Measurements from ENCODE around the gene FYB1. TPM values are rescaled to one million over a fixed set of nuclear protein-coding genes. Genes with fewer than 3 reads are reported as not detected.

Gene FYB1
- total RNA-seq, 1 experiment from 2014 or later = 1.1 TPM

- H3K4me3 ChIP-seq (ENCODE audit: low read length) = no peak overlapping the region
These were observed 103.6 kb downstream of the FYB1 start for GRCh38 chr5:39115644-39116343.

GRCh38 chr5:39114155-39114554 is 105.2 kb downstream of the FYB1 start:
- no peak for ATAC-seq
- H3K4me3 ChIP-seq (ENCODE audit: low read length) = no peak overlapping the region
- POLR2A ChIA-PET (ENCODE audit: unreplicated experiment) = no interaction called here
- DNase-seq = no peak
- H4K20me1 ChIP-seq (ENCODE audit: low read length) = no peaks in the 10 kb centered on the region
- no peaks in the 10 kb centered on the region for H3F3A ChIP-seq (ENCODE audit: low read length, unreplicated experiment)
- H3K27ac ChIP-seq (ENCODE audit: low read length) = no peak overlapping the region
- no peak overlapping the region for H3K4me2 ChIP-seq (ENCODE audit: low read length)
- H3K9me3 ChIP-seq (ENCODE audit: low read length) = no peaks in the 10 kb centered on the region
- H3K27me3 ChIP-seq (ENCODE audit: low read length) = no peaks in the 10 kb centered on the region
- no peaks in the 10 kb centered on the region for H3K79me2 ChIP-seq (ENCODE audit: low read length)
- no peaks in the 10 kb centered on the region for H3K9me2 ChIP-seq (replicated peaks; ENCODE audit: low read length)
- BruUV-seq (replicated peaks) = no TSS peak
- CTCF ChIA-PET = interaction anchor here (0.5 kb wide), 1 partner anchor 34 kb away, joined by 3 read pairs; no protein-coding TSS in a partner anchor
- intact Hi-C loops (cut with micrococcal nuclease) = no loop called here
- H3K4me1 ChIP-seq (ENCODE audit: insufficient read depth, low read length) = peaks cover 47% of the 10 kb centered on the region
- no peak overlapping the region for H3K9ac ChIP-seq (ENCODE audit: low read length)
- TF ChIP-seq EZH2 (IDR thresholded peaks at IDR 0.05; ENCODE audit: low read length, unreplicated experiment) (no peak), CTCF (conservative IDR thresholded peaks at IDR 0.05; ENCODE audit: low read depth, low read length) (no peak), EZH2phosphoT487 (IDR thresholded peaks at IDR 0.05; ENCODE audit: borderline replicate concordance, low read length) (no peak)
- H2AFZ ChIP-seq (ENCODE audit: low read length) = no peak overlapping the region
- no peaks in the 10 kb centered on the region for H3K36me3 ChIP-seq (ENCODE audit: low read depth, low read length)

More at GRCh38 chr5:39115644-39116343, 103.6 kb downstream of the FYB1 start:
- no TSS peak for BruUV-seq (replicated peaks)
- no peak for DNase-seq
- POLR2A ChIA-PET (ENCODE audit: unreplicated experiment) = interaction anchor here (0.5 kb wide), 1 partner anchor 114 kb away, joined by 10 read pairs; no protein-coding TSS in a partner anchor
- TF ChIP-seq EZH2phosphoT487 (IDR thresholded peaks at IDR 0.05; ENCODE audit: borderline replicate concordance, low read length) (no peak), CTCF (conservative IDR thresholded peaks at IDR 0.05; ENCODE audit: low read depth, low read length) (no peak), EZH2 (IDR thresholded peaks at IDR 0.05; ENCODE audit: low read length, unreplicated experiment) (no peak)
- Histone ChIP-seq H3K27ac (ENCODE audit: low read length) (peak overlapping the region; percentile 82; the same call in 1 of the 2 replicates), H3K79me2 (ENCODE audit: low read length) (no peaks in the 10 kb centered on the region), H3K36me3 (ENCODE audit: low read depth, low read length) (no peaks in the 10 kb centered on the region), H3K4me1 (ENCODE audit: insufficient read depth, low read length) (peaks cover 62% of the 10 kb centered on the region), H3K27me3 (ENCODE audit: low read length) (no peaks in the 10 kb centered on the region), H2AFZ (ENCODE audit: low read length) (peak overlapping the region; percentile 22; the same call in 1 of the 2 replicates), H4K20me1 (ENCODE audit: low read length) (no peaks in the 10 kb centered on the region), H3K9me2 (replicated peaks; ENCODE audit: low read length) (no peaks in the 10 kb centered on the region), H3K9ac (ENCODE audit: low read length) (no peak overlapping the region), H3F3A (ENCODE audit: low read length, unreplicated experiment) (no peaks in the 10 kb centered on the region), H3K4me2 (ENCODE audit: low read length) (no peak overlapping the region), H3K9me3 (ENCODE audit: low read length) (no peaks in the 10 kb centered on the region)
- ATAC-seq = no peak
- CTCF ChIA-PET = no interaction called here
- intact Hi-C loops (cut with micrococcal nuclease) = no loop called here

DNA sequence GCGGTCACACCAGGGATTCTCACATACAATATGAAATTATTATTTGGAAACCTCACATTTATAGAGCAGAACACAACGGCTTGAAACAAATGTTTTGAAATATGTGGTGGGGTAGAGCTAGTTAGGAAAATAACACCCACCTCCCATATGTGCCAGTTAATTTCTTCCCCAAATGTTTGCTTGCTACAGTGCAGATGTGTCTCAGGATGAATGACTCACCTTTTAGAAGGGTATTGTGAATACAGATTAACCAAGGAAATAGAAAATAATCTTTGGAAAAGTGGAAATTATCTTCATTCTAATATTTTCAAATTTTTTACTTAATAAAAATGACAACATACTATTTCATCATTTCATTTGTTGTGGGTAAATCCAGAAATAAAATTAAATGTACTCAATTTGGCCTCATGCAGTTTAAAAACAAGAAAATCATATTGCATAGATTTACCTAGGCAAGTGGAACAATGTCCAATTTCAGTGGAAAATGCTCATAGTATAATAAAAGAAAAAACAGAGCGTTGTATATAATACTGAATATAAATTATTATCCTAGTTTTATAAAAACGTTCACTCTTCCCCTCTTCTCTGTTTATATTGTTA is 105.9 kb downstream of the FYB1 start:
- intact Hi-C loops (cut with micrococcal nuclease) = no loop called here
- Histone ChIP-seq H3K9me2 (replicated peaks; ENCODE audit: low read length) (no peaks in the 10 kb centered on the region), H3K4me2 (ENCODE audit: low read length) (no peak overlapping the region), H3K79me2 (ENCODE audit: low read length) (no peaks in the 10 kb centered on the region), H3K4me1 (ENCODE audit: insufficient read depth, low read length) (peaks cover 41% of the 10 kb centered on the region), H2AFZ (ENCODE audit: low read length) (no peak overlapping the region), H3K9ac (ENCODE audit: low read length) (no peak overlapping the region), H3F3A (ENCODE audit: low read length, unreplicated experiment) (no peaks in the 10 kb centered on the region), H3K27me3 (ENCODE audit: low read length) (no peaks in the 10 kb centered on the region), H3K4me3 (ENCODE audit: low read length) (no peak overlapping the region), H3K36me3 (ENCODE audit: low read depth, low read length) (no peaks in the 10 kb centered on the region), H3K27ac (ENCODE audit: low read length) (no peak overlapping the region), H3K9me3 (ENCODE audit: low read length) (no peaks in the 10 kb centered on the region), H4K20me1 (ENCODE audit: low read length) (no peaks in the 10 kb centered on the region)
- ChIA-PET CTCF (no interaction called here), POLR2A (ENCODE audit: unreplicated experiment) (no interaction called here)
- ATAC-seq = peak; percentile 46
- DNase-seq = no peak
- no TSS peak for BruUV-seq (replicated peaks)
- TF ChIP-seq EZH2 (IDR thresholded peaks at IDR 0.05; ENCODE audit: low read length, unreplicated experiment) (no peak), CTCF (conservative IDR thresholded peaks at IDR 0.05; ENCODE audit: low read depth, low read length) (no peak), EZH2phosphoT487 (IDR thresholded peaks at IDR 0.05; ENCODE audit: borderline replicate concordance, low read length) (no peak)

Data from PC-3 (cell line).